CD14-positive monocyte (primary cell): ENCODE results near the gene ARID1B. TPM values are rescaled to one million over a fixed set of nuclear protein-coding genes. Genes with fewer than 3 reads are reported as not detected.

Experiments used
- DNase-seq, 3 donors: peaks; one replicate each; pipeline ENCODE4 v3.0.0-alpha.2; 2011 to 2022
- H2AFZ ChIP-seq: 2 replicates; pipeline ENCODE4 v1.6.0; 2012; ENCODE audit warnings: mild to moderate bottlenecking, low read depth, low read length, inconsistent platforms; ENCODE audit not compliant: insufficient read depth, poor library complexity, severe bottlenecking
- H3K27ac ChIP-seq, 2 donors: 1 replicate in 1 of 2; 2 replicates in 1 of 2; pipeline ENCODE4 v1.5.1; 2012 to 2013; ENCODE audit warnings: low read length in 2 of 2, control low read depth in 1 of 2, inconsistent platforms in 1 of 2, low read depth in 1 of 2, mild to moderate bottlenecking in 1 of 2
- H3K27me3 ChIP-seq, 2 donors: one replicate each; pipeline versions ENCODE4 v1.6.0 to v1.6.1; 2011 to 2013; ENCODE audit warnings: low read length in 2 of 2; ENCODE audit not compliant: control insufficient read depth in 2 of 2, insufficient read depth in 2 of 2
- H3K36me3 ChIP-seq, 2 donors: replicated peaks in 1 of 2; 1 replicate in 1 of 2; 2 replicates in 1 of 2; pipeline versions ENCODE4 v1.5.1 to v1.6.1; 2012 to 2013; ENCODE audit warnings: low read length in 2 of 2, control low read depth in 1 of 2, inconsistent platforms in 1 of 2, mild to moderate bottlenecking in 1 of 2; ENCODE audit not compliant: insufficient read depth in 2 of 2, control insufficient read depth in 1 of 2
- H3K4me1 ChIP-seq, 2 donors: 1 replicate in 1 of 2; 2 replicates in 1 of 2; pipeline versions ENCODE4 v1.5.1 to v1.6.1; 2012 to 2013; ENCODE audit warnings: low read length in 2 of 2, control low read depth in 1 of 2, inconsistent platforms in 1 of 2, mild to moderate bottlenecking in 1 of 2, moderate library complexity in 1 of 2; ENCODE audit not compliant: insufficient read depth in 2 of 2, control insufficient read depth in 1 of 2
- H3K4me2 ChIP-seq: replicated peaks from 2 replicates; pipeline ENCODE3; 2012; ENCODE audit warnings: low read length, moderate library complexity, mild to moderate bottlenecking; ENCODE audit not compliant: poor library complexity, severe bottlenecking; ENCODE audit errors: extremely low read depth
- H3K4me3 ChIP-seq, 3 experiments: fragments of 200-600 bp in 1 of 3; sonication (generic) in 1 of 3; replicated peaks in 1 of 3; 1 replicate in 2 of 3; 2 replicates in 1 of 3; pipeline ENCODE4 v1.5.1; 2011 to 2013; ENCODE audit warnings: low read length in 3 of 3, mild to moderate bottlenecking in 3 of 3, control low read depth in 2 of 3, low read depth in 2 of 3, inconsistent platforms in 1 of 3, moderate library complexity in 1 of 3
- H3K79me2 ChIP-seq: 2 replicates; pipeline ENCODE4 v1.6.0; 2012; ENCODE audit warnings: mild to moderate bottlenecking, control low read depth, inconsistent platforms, low read length, moderate library complexity; ENCODE audit not compliant: insufficient read depth
- H3K9ac ChIP-seq: 2 replicates; pipeline ENCODE4 v1.6.0; 2017; ENCODE audit warnings: low read length, mild to moderate bottlenecking; ENCODE audit not compliant: insufficient read depth, poor library complexity, severe bottlenecking
- H3K9me3 ChIP-seq, 2 donors: replicated peaks in 1 of 2; 1 replicate in 1 of 2; 2 replicates in 1 of 2; pipeline versions ENCODE4 v1.5.1 to v1.6.1; 2012 to 2013; ENCODE audit warnings: low read length in 2 of 2, control low read depth in 1 of 2; ENCODE audit not compliant: control insufficient read depth in 1 of 2, insufficient read depth in 1 of 2
- H4K20me1 ChIP-seq: 2 replicates; pipeline ENCODE4 v1.6.0; 2012; ENCODE audit warnings: mild to moderate bottlenecking, low read length, control low read depth, moderate library complexity; ENCODE audit not compliant: insufficient read depth
- H3K27ac Mint-ChIP-seq, 7 donors: one replicate each; pipeline ENCODE4 v1.8.0; 2020; ENCODE audit warnings: mild to moderate bottlenecking in 7 of 7, mixed read lengths in 7 of 7, moderate library complexity in 6 of 7, inconsistent platforms in 2 of 7
- H3K27me3 Mint-ChIP-seq, 3 donors: one replicate each; pipeline ENCODE4 v1.8.0; 2021 to 2022; ENCODE audit warnings: low read depth in 3 of 3, mild to moderate bottlenecking in 3 of 3, mixed read lengths in 3 of 3, moderate library complexity in 3 of 3, inconsistent platforms in 1 of 3
- H3K36me3 Mint-ChIP-seq, 2 donors: one replicate each; pipeline ENCODE4 v1.8.0; 2020; ENCODE audit warnings: mixed read lengths in 2 of 2, inconsistent platforms in 1 of 2, mild to moderate bottlenecking in 1 of 2
- H3K4me1 Mint-ChIP-seq: one replicate; pipeline ENCODE4 v1.8.0; 2020; ENCODE audit warnings: mild to moderate bottlenecking, mixed read lengths
- H3K4me3 Mint-ChIP-seq, 2 donors: one replicate each; pipeline ENCODE4 v1.8.0; 2020; ENCODE audit warnings: mild to moderate bottlenecking in 2 of 2, mixed read lengths in 2 of 2, moderate library complexity in 1 of 2
- H3K9me3 Mint-ChIP-seq, 7 donors: one replicate each; pipeline ENCODE4 v1.8.0; 2020 to 2022; ENCODE audit warnings: mixed read lengths in 7 of 7, mild to moderate bottlenecking in 6 of 7, moderate library complexity in 6 of 7, inconsistent platforms in 2 of 7
- CTCF ChIP-seq: fragments of 200-600 bp; IDR thresholded peaks from one replicate; pipeline ENCODE4 v1.8.0; 2022; ENCODE audit warnings: antibody characterized with exemption, mild to moderate bottlenecking
- WGBS: methylation state at CpG from one replicate; pipeline ENCODE4 v1.1.5; 2013; ENCODE audit warnings: missing lambda C conversion rate; ENCODE audit not compliant: insufficient coverage; 5-methylcytosine and 5-hydroxymethylcytosine counted together
- intact Hi-C, 2 donors: fragments of 100-400 bp; cut with micrococcal nuclease; formaldehyde crosslinking; loops; one replicate each; pipeline versions ENCODE4 v1.15.0 to v1.15.1; 2023
- polyA plus RNA-seq, 3 donors: library from polyadenylated mRNA; depleted of rRNA in 1 of 3; unstranded in 2 of 3; stranded (reverse) in 1 of 3; fragments of 300-500 nt in 2 of 3; fragments of >200 nt in 1 of 3; fragmentation: Illumina TruSeq in 2 of 3; gene quantifications; 1 replicate in 2 of 3; 2 replicates in 1 of 3; pipeline ENCODE4 v1.2.3, GENCODE V29; 2012 to 2021

ARID1B gene
- polyA plus RNA-seq, 3 donors, result 3.2 to 22.1 (median 3.8) TPM

GRCh38 chr6:156948807-156949206 lies 171.6 kb downstream of the ARID1B start:
- Mint-ChIP-seq H3K9me3 (peaks cover 0 to 3% (median 0%) of the 10 kb centered on the region in 7 donors), H3K36me3 (no peaks in the 10 kb centered on the region), H3K4me3 (no peak overlapping the region), H3K27me3 (no peaks in the 10 kb centered on the region), H3K4me1 (peaks cover 20% of the 10 kb centered on the region), H3K27ac (no peak overlapping the region)
- no peaks in the 10 kb centered on the region for H3K36me3 ChIP-seq
- peaks cover 95% of the 10 kb centered on the region for H4K20me1 ChIP-seq
- H3K4me3 ChIP-seq, result no peak overlapping the region
- H3K27me3 ChIP-seq, result no peaks in the 10 kb centered on the region
- H2AFZ ChIP-seq, result no peak overlapping the region
- no peak overlapping the region for H3K27ac ChIP-seq
- H3K79me2 ChIP-seq, result peaks cover 80% of the 10 kb centered on the region
- intact Hi-C loops, result no loop called here
- H3K9me3 ChIP-seq, result no peaks in the 10 kb centered on the region
- no CpG with 5 or more reads among the region's 2 CpGs for WGBS
- TF ChIP-seq CTCF, result no peak
- no peak for DNase-seq
- no peak overlapping the region for H3K4me2 ChIP-seq
- H3K9ac ChIP-seq, result no peak overlapping the region
- no peaks in the 10 kb centered on the region for H3K4me1 ChIP-seq

GRCh38 chr6:156949376-156949775 lies 172.2 kb downstream of the ARID1B start:
- H3K36me3 ChIP-seq, result no peaks in the 10 kb centered on the region
- DNase-seq, result no peak
- H3K4me1 ChIP-seq, result no peaks in the 10 kb centered on the region
- peaks cover 82% of the 10 kb centered on the region for H3K79me2 ChIP-seq
- Mint-ChIP-seq H3K9me3 (peaks cover 0 to 3% (median 0%) of the 10 kb centered on the region in 7 donors), H3K4me1 (peaks cover 20% of the 10 kb centered on the region), H3K27ac (peak overlapping the region in 1 of 7 donors; percentile 1), H3K36me3 (no peaks in the 10 kb centered on the region), H3K27me3 (no peaks in the 10 kb centered on the region), H3K4me3 (no peak overlapping the region)
- no peak overlapping the region for H3K4me3 ChIP-seq
- peaks cover 95% of the 10 kb centered on the region for H4K20me1 ChIP-seq
- H2AFZ ChIP-seq, result no peak overlapping the region
- TF ChIP-seq CTCF, result no peak
- WGBS, result no CpG with 5 or more reads among the region's 2 CpGs
- no peaks in the 10 kb centered on the region for H3K9me3 ChIP-seq
- no peaks in the 10 kb centered on the region for H3K27me3 ChIP-seq
- no peak overlapping the region for H3K9ac ChIP-seq
- intact Hi-C loops, result no loop called here
- H3K27ac ChIP-seq, result no peak overlapping the region
- no peak overlapping the region for H3K4me2 ChIP-seq
